K562 (cell line): ENCODE results near the gene INMT. TPM values are rescaled to one million over a fixed set of nuclear protein-coding genes. Genes with fewer than 3 reads are reported as not detected.
A peak's percentile ranks its signal among the peaks of the same experiment; 100 is the strongest.

Experiments
- ATAC-seq: fragments of 200-7000 bp; cut with Tn5 transposase; 3 replicates; pipeline ENCODE4 v1.9.1; 2020; ENCODE audit warnings: moderate library complexity
- BruUV-seq: library from RNA; stranded (reverse); fragments of 400-500 nt; replicated peaks from 2 replicates; lab custom pipeline; 2021; lab: Mats Ljungman, UMichigan
- CTCF ChIA-PET: fragments of 300-600 bp; formaldehyde crosslinking; extraction: SDS; loops from one replicate; lab custom pipeline; 2021; ENCODE audit warnings: low intra/inter-chr PET ratio; lab: Yijun Ruan, JAX
- POLR2A ChIA-PET: fragments of 300-600, 350-650 bp; sonication (Branson Sonifier 250); formaldehyde crosslinking; extraction: SDS; loops from one replicate; lab custom pipeline; 2021; ENCODE audit warnings: antibody characterized with exemption, inconsistent platforms; lab: Yijun Ruan, JAX
- DNase-seq, 4 experiments: peaks; one replicate each; pipeline versions ENCODE4 v3.0.0 to v3.0.0-alpha.2; 2011 to 2018; ENCODE audit warnings: low spot score in 3 of 4, mixed read lengths in 3 of 4; ENCODE audit errors: extremely low read depth in 1 of 4
- FAIRE-seq: peaks from 2 replicates; lab custom pipeline; 2011; peaks lifted over from hg19 to GRCh38; lab: Jason Lieb, UNC
- H2AFZ ChIP-seq: 2 replicates; pipeline ENCODE4 v1.6.0; 2011; ENCODE audit warnings: low read depth, low read length, control low read depth, inconsistent platforms
- H3K27ac ChIP-seq: fragments of 200-600 bp; 3 replicates; pipeline ENCODE4 v1.8.0; 2011; ENCODE audit warnings: low read depth, mild to moderate bottlenecking, control low read depth, inconsistent platforms, low read length, moderate library complexity, mixed read lengths; ENCODE audit errors: extremely low read depth
- H3K27me3 ChIP-seq, 2 experiments: fragments of 300-600 bp in 1 of 2; 2 replicates in 1 of 2; 3 replicates in 1 of 2; pipeline versions ENCODE4 v1.6.0 to v1.8.0; 2011; ENCODE audit warnings: inconsistent platforms in 2 of 2, low read length in 2 of 2, mild to moderate bottlenecking in 1 of 2, mixed read lengths in 1 of 2, moderate library complexity in 1 of 2; ENCODE audit not compliant: control insufficient read depth in 2 of 2, insufficient read depth in 2 of 2
- H3K36me3 ChIP-seq: fragments of 300-600 bp; 3 replicates; pipeline ENCODE4 v1.8.0; 2011; ENCODE audit warnings: mild to moderate bottlenecking, low read length, inconsistent platforms; ENCODE audit not compliant: control insufficient read depth, insufficient read depth
- H3K4me1 ChIP-seq, 2 experiments: fragments of 200-600 bp in 1 of 2; replicated peaks in 1 of 2; 2 replicates in 1 of 2; 3 replicates in 1 of 2; pipeline versions ENCODE4 v1.5.1 to v1.8.0; 2011; ENCODE audit warnings: inconsistent platforms in 2 of 2, low read length in 2 of 2, mild to moderate bottlenecking in 1 of 2, mixed read lengths in 1 of 2, moderate library complexity in 1 of 2; ENCODE audit not compliant: control insufficient read depth in 2 of 2, insufficient read depth in 2 of 2
- H3K4me2 ChIP-seq: 2 replicates; pipeline ENCODE4 v1.6.1; 2011; ENCODE audit warnings: low read length, control low read depth, inconsistent platforms, mixed read lengths; ENCODE audit not compliant: insufficient read depth
- H3K4me3 ChIP-seq: fragments of 200-600 bp; sonication (generic), shearing (Covaris generic); 2 replicates; pipeline ENCODE4 v1.5.1; 2016; ENCODE audit warnings: control low read depth, inconsistent platforms
- H3K79me2 ChIP-seq: fragments of 200-600 bp; 3 replicates; pipeline ENCODE4 v1.8.0; 2011; ENCODE audit warnings: low read length, inconsistent platforms; ENCODE audit not compliant: control insufficient read depth, insufficient read depth
- H3K9ac ChIP-seq, 2 experiments: 2 replicates each; pipeline versions ENCODE4 v1.6.0 to v1.6.1; 2011; ENCODE audit warnings: low read depth in 2 of 2, low read length in 2 of 2, control low read depth in 1 of 2, inconsistent platforms in 1 of 2, mild to moderate bottlenecking in 1 of 2, mixed read lengths in 1 of 2; ENCODE audit not compliant: insufficient read depth in 1 of 2
- H3K9me1 ChIP-seq: one replicate; pipeline ENCODE4 v1.6.0; 2011; ENCODE audit warnings: inconsistent platforms, mild to moderate bottlenecking, low read length, moderate library complexity; ENCODE audit not compliant: control insufficient read depth, insufficient read depth
- H3K9me3 ChIP-seq: replicated peaks from 2 replicates; pipeline ENCODE4 v1.5.1; 2011; ENCODE audit warnings: low read depth, low read length, inconsistent platforms; ENCODE audit not compliant: control insufficient read depth, insufficient read depth
- H4K20me1 ChIP-seq: replicated peaks from 2 replicates; pipeline ENCODE4 v1.6.1; 2011; ENCODE audit warnings: low read length, inconsistent platforms, mixed read lengths; ENCODE audit not compliant: control insufficient read depth, insufficient read depth
- BCL6 ChIP-seq: fragments of 250-450 bp; sonication (Bioruptor Pico); IDR thresholded peaks from 2 replicates; pipeline ENCODE4 v1.4.0; 2020
- BRCA1 ChIP-seq, 2 experiments: fragments of 450-650 bp in 1 of 2; sonication (generic) in 1 of 2; formaldehyde crosslinking in 1 of 2; IDR thresholded peaks; 2 replicates each; pipeline versions ENCODE4 v1.5.0 to v1.6.1; 2017 to 2020; ENCODE audit warnings: mild to moderate bottlenecking in 1 of 2, missing genetic modification reagents in 1 of 2
- GTF2E2 ChIP-seq: fragments of 200-800 bp; sonication (Bioruptor generic); IDR thresholded peaks from 2 replicates; pipeline ENCODE4 v1.6.1; 2016; ENCODE audit warnings: missing genetic modification characterization, missing compliant biosample characterization
- NR2C1 ChIP-seq, 2 experiments: fragments of 450-650 bp; IDR thresholded peaks; 2 replicates each; pipeline ENCODE4 v1.6.1; 2017; ENCODE audit warnings: mild to moderate bottlenecking in 2 of 2, antibody characterized with exemption in 1 of 2, inconsistent platforms in 1 of 2, missing compliant biosample characterization in 1 of 2, missing genetic modification characterization in 1 of 2
- SIRT6 ChIP-seq: IDR thresholded peaks from one replicate; pipeline ENCODE4 v1.6.1; 2012; ENCODE audit warnings: low read depth, mild to moderate bottlenecking, control low read depth, inconsistent platforms, low read length, moderate library complexity
- ZBTB7A ChIP-seq: IDR thresholded peaks from 2 replicates; pipeline ENCODE4 v1.6.1; 2011; ENCODE audit warnings: low read depth, mild to moderate bottlenecking, low read length, moderate library complexity, borderline replicate concordance; ENCODE audit not compliant: control insufficient read depth
- WGBS: fragments of 100-300 bp; shearing (Covaris generic); methylation state at CpG from one replicate; pipeline ENCODE4 v1.1.6; 2016; ENCODE audit warnings: low coverage, mixed read lengths; ENCODE audit not compliant: insufficient coverage; ENCODE audit errors: missing lambda C conversion rate; 5-methylcytosine and 5-hydroxymethylcytosine counted together
- in situ Hi-C: fragments of 300-500 bp; cut with MboI; formaldehyde crosslinking; loops from 4 replicates; pipeline ENCODE4 v1.15.0; 2018; ENCODE audit warnings: inconsistent platforms, mixed read lengths
- intact Hi-C: fragments of 100-400 bp; cut with micrococcal nuclease; formaldehyde crosslinking; loops from 2 replicates; pipeline ENCODE4 v1.14.2; 2022
- polyA plus RNA-seq, 8 experiments: library from polyadenylated mRNA; depleted of rRNA in 4 of 8; stranded (reverse) in 5 of 8; unstranded in 3 of 8; fragments of >200 nt; fragmentation: Nextera tagmentation in 2 of 8; fragmentation: Illumina TruSeq in 1 of 8; extraction: Ambion mirVana in 2 of 8; extraction: Trizol in 1 of 8; gene quantifications; 2 replicates each; pipeline versions ENCODE4 v1.2.1 to v1.2.3, GENCODE V29; 2011 to 2014; ENCODE audit warnings: inconsistent platforms in 1 of 8, missing spikeins in 1 of 8
- total RNA-seq, 7 experiments: library from RNA; depleted of rRNA in 6 of 7; stranded (reverse); fragments of >200 nt in 6 of 7; fragmentation: Illumina TruSeq in 2 of 7; extraction: Trizol in 2 of 7; gene quantifications; 2 replicates each; pipeline versions ENCODE4 v1.2.1 to v1.2.3, GENCODE V29; 2011 to 2021; ENCODE audit warnings: low replicate concordance in 1 of 7
- TF ChIP-seq, protein P1 (sequence below), 2 experiments: fragments of 250-450 bp in 1 of 2; fragments of 450-650 bp in 1 of 2; sonication (Bioruptor Pico) in 1 of 2; IDR thresholded peaks; 2 replicates each; pipeline versions ENCODE4 v1.6.1 to v1.8.0; 2016 to 2021; ENCODE audit warnings: mild to moderate bottlenecking in 2 of 2, moderate library complexity in 2 of 2, missing compliant biosample characterization in 1 of 2, missing genetic modification characterization in 1 of 2
- TF ChIP-seq, protein P2 (sequence below): fragments of 450-650 bp; IDR thresholded peaks from 2 replicates; pipeline ENCODE4 v1.6.1; 2017; ENCODE audit warnings: antibody characterized with exemption, mild to moderate bottlenecking
- TF ChIP-seq, protein P3 (sequence below): fragments of 450-650 bp; formaldehyde crosslinking; IDR thresholded peaks from 2 replicates; pipeline ENCODE4 v1.4.0; 2020; ENCODE audit warnings: mild to moderate bottlenecking
- TF ChIP-seq, protein P4 (sequence below): fragments of 450-650 bp; formaldehyde crosslinking; IDR thresholded peaks from 2 replicates; pipeline ENCODE4 v1.4.0; 2020; ENCODE audit warnings: mild to moderate bottlenecking, moderate library complexity
- TF ChIP-seq, protein P5 (sequence below), 2 experiments: fragments of 450-650 bp in 1 of 2; sonication (generic) in 1 of 2; formaldehyde crosslinking in 1 of 2; IDR thresholded peaks in 1 of 2; conservative IDR thresholded peaks in 1 of 2; 2 replicates each; pipeline versions ENCODE4 v1.6.1 to v1.8.1; 2016 to 2023; ENCODE audit warnings: mild to moderate bottlenecking in 2 of 2, moderate library complexity in 2 of 2, inconsistent platforms in 1 of 2, missing genetic modification reagents in 1 of 2

The INMT gene
- total and polyA plus RNA-seq, 9 of the 15 experiments (the other 6 are each of a cell fraction or from before 2014, with no cell fraction given) = 0.04 to 0.27 TPM; not detected in 7

DNA sequence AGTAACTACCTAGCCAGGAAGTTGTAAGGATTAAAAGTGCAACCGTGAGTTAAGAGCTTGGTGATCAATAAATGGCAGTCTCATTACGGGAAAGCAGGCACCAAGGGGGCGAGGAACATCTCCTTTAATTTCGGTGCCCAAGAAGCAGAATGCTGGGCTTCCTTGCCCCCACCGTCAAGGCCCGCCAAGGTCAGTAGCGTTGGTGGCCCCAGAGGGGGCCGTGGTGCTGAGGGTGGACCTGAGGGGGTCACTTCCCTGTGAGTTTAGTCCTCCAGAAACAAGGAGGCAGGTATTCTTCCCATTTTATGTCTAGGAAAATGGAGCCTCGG lies 18.9 kb downstream of the INMT start:
- Histone ChIP-seq H4K20me1 (no peaks in the 10 kb centered on the region), H2AFZ (peak overlapping the region; percentile 94), H3K27me3 (no peaks in the 10 kb centered on the region), H3K4me1 (peaks cover 19 to 25% of the 10 kb centered on the region in 2 experiments), H3K36me3 (peaks cover 2% of the 10 kb centered on the region; the same call in 2 of the 3 replicates), H3K4me3 (peak overlapping the region; percentile 71), H3K9me1 (peaks cover 2% of the 10 kb centered on the region), H3K9ac (peak overlapping the region; percentile 81 to 95), H3K27ac (peak overlapping the region; percentile 82), H3K4me2 (peak overlapping the region; percentile 80), H3K79me2 (peaks cover 46% of the 10 kb centered on the region), H3K9me3 (no peaks in the 10 kb centered on the region)
- ChIA-PET CTCF (no interaction called here), POLR2A (interaction anchor here (0.7 kb wide), 1 partner anchor 41 kb away, joined by 3 read pairs; no protein-coding TSS in a partner anchor)
- FAIRE-seq (no peak), ATAC-seq (no peak), DNase-seq (no peak)
- intact Hi-C loops (loop anchor here (1.0 to 5.0 kb wide), 2 partner anchors 10 to 489 kb away; partner anchors contain the start of gene ZNRF2), in situ Hi-C loops (no loop called here)
- BruUV-seq = TSS peak; percentile 86
- WGBS = 27% methylated on average over 9 of the region's 9 CpGs
- TF ChIP-seq, protein P1, sequence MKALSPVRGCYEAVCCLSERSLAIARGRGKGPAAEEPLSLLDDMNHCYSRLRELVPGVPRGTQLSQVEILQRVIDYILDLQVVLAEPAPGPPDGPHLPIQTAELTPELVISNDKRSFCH (CRISPR knock-in tag; IDR thresholded peaks at IDR 0.05) = no peak
- TF ChIP-seq, protein P1 (tag; IDR thresholded peaks at IDR 0.05) = 0 out of 2 replicates have a peak, but pooled peaks have one; percentile 56
- no peak for TF ChIP-seq BRCA1 (IDR thresholded peaks at IDR 0.05)
- no peak for TF ChIP-seq BRCA1 (CRISPR knock-in tag; IDR thresholded peaks at IDR 0.05)
- peak; percentile 58; the same call in 1 of the 2 replicates for TF ChIP-seq GTF2E2 (tag)
- TF ChIP-seq BCL6 = no peak
- TF ChIP-seq, protein P2, sequence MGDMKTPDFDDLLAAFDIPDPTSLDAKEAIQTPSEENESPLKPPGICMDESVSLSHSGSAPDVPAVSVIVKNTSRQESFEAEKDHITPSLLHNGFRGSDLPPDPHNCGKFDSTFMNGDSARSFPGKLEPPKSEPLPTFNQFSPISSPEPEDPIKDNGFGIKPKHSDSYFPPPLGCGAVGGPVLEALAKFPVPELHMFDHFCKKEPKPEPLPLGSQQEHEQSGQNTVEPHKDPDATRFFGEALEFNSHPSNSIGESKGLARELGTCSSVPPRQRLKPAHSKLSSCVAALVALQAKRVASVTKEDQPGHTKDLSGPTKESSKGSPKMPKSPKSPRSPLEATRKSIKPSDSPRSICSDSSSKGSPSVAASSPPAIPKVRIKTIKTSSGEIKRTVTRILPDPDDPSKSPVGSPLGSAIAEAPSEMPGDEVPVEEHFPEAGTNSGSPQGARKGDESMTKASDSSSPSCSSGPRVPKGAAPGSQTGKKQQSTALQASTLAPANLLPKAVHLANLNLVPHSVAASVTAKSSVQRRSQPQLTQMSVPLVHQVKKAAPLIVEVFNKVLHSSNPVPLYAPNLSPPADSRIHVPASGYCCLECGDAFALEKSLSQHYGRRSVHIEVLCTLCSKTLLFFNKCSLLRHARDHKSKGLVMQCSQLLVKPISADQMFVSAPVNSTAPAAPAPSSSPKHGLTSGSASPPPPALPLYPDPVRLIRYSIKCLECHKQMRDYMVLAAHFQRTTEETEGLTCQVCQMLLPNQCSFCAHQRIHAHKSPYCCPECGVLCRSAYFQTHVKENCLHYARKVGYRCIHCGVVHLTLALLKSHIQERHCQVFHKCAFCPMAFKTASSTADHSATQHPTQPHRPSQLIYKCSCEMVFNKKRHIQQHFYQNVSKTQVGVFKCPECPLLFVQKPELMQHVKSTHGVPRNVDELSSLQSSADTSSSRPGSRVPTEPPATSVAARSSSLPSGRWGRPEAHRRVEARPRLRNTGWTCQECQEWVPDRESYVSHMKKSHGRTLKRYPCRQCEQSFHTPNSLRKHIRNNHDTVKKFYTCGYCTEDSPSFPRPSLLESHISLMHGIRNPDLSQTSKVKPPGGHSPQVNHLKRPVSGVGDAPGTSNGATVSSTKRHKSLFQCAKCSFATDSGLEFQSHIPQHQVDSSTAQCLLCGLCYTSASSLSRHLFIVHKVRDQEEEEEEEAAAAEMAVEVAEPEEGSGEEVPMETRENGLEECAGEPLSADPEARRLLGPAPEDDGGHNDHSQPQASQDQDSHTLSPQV = peak; percentile 73; the same call in 1 of the 2 replicates
- TF ChIP-seq ZBTB7A = 0 out of 2 replicates have a peak, but pooled peaks have one; percentile 8
- TF ChIP-seq, protein P3, sequence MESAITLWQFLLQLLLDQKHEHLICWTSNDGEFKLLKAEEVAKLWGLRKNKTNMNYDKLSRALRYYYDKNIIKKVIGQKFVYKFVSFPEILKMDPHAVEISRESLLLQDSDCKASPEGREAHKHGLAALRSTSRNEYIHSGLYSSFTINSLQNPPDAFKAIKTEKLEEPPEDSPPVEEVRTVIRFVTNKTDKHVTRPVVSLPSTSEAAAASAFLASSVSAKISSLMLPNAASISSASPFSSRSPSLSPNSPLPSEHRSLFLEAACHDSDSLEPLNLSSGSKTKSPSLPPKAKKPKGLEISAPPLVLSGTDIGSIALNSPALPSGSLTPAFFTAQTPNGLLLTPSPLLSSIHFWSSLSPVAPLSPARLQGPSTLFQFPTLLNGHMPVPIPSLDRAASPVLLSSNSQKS (CRISPR knock-in tag) = no peak
- no peak for TF ChIP-seq SIRT6
- TF ChIP-seq NR2C1 (IDR thresholded peaks at IDR 0.05) = no peak
- 0 out of 2 replicates have a peak, but pooled peaks have one; percentile 18 for TF ChIP-seq NR2C1 (tag; IDR thresholded peaks at IDR 0.05)
- TF ChIP-seq, protein P4, sequence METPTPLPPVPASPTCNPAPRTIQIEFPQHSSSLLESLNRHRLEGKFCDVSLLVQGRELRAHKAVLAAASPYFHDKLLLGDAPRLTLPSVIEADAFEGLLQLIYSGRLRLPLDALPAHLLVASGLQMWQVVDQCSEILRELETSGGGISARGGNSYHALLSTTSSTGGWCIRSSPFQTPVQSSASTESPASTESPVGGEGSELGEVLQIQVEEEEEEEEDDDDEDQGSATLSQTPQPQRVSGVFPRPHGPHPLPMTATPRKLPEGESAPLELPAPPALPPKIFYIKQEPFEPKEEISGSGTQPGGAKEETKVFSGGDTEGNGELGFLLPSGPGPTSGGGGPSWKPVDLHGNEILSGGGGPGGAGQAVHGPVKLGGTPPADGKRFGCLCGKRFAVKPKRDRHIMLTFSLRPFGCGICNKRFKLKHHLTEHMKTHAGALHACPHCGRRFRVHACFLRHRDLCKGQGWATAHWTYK (CRISPR knock-in tag) = peak; percentile 58
- TF ChIP-seq, protein P5, sequence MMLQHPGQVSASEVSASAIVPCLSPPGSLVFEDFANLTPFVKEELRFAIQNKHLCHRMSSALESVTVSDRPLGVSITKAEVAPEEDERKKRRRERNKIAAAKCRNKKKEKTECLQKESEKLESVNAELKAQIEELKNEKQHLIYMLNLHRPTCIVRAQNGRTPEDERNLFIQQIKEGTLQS (IDR thresholded peaks at IDR 0.05) = no peak
- TF ChIP-seq, protein P5 (CRISPR knock-in tag; conservative IDR thresholded peaks at IDR 0.05) = no peak
